Fibroblast of skin of back (primary cell): ENCODE measurements around the gene GTF2H1.
"Not testable (repeated sequence)": the region's sequence is repeated elsewhere in the genome, so short reads cannot be mapped to it uniquely, and the experiment has no call there.

ENCODE experiments used
- DNase-seq: peaks from one replicate; pipeline ENCODE4 v3.0.0-alpha.2; 2013

The GTF2H1 gene

GRCh38 chr11:18319914-18320313 lies 2.5 kb upstream of the GTF2H1 start:
- no peak for DNase-seq

DNA sequence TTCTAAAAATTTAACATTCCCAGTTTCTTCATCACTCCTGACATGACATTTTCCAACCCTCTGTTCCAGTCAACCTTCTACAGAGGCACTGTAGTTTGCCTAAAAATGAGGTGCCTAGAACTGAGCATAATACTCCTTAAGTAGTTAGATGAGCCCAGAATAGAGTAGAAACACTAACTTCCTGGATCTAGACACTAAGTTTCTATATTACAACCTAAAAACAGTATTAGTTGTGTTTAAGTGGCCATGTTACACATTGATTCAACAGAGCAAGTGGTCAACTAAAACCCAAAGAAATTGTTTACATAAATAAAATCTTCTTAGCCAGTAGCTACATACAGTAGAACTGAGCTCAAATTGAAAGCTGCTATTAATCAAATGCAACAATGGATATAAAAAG lies 1.8 kb upstream of the GTF2H1 start:
- DNase-seq = no peak

- no peak for DNase-seq
Measured at GRCh38 chr11:18321578-18321968, 794 bp upstream of the GTF2H1 start.

GRCh38 chr11:18322818-18323570 lies 627 bp downstream of the GTF2H1 start:
- DNase-seq = peak; percentile 16

GRCh38 chr11:18323881-18324280 lies 1.5 kb downstream of the GTF2H1 start:
- not testable (repeated sequence) for DNase-seq

DNA sequence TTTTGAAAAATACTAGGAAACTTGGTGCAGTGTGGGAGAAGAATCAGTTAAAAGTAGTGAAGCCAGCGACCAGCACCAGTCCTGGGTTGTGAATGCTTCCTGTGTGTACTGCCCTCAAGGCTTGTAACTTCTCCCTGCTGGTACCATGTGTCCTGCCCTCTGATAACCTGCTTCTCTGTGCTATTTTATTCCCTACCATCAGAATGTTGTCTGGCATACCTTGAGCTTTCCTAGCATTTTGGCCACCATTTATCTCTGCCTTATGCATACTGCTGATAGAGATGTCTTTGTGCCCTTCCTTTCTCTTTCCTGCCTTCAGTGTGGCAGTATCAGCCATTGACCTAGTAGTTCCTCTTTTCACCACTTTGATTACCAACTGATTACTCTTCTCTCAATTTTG lies 2.0 kb downstream of the GTF2H1 start:
- no peak for DNase-seq

DNA sequence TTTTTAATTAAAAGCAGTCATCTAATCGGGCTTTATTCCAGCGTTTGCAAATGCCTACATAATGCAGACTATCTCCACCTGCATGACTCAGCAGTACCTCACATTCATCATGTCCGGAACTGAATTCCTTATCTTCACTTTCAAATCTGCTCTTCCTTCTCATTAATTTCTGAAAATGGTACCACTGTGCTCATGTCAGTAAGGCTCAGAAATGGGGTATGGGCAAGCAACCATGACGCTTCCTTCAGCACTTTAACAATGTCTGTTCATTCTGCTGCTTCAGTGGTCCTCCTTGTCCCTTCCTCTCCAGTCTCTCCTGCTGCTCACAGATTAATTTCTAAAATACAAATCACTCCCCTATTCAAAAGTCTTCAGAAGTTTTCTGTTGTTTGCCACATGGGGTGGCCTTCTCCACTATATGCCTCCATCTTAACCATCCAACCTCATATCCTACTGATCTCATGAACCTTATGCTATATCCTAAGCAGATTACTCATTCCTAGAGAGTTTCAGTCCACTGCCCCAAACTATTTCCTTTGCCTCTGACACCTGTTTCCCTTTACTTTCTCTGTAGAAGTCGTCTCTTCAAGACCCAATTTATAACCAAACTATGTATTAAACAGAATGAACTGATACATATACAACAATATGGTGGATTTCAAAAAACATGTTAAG lies 7.0 kb downstream of the GTF2H1 start:
- DNase-seq = no peak

DNA sequence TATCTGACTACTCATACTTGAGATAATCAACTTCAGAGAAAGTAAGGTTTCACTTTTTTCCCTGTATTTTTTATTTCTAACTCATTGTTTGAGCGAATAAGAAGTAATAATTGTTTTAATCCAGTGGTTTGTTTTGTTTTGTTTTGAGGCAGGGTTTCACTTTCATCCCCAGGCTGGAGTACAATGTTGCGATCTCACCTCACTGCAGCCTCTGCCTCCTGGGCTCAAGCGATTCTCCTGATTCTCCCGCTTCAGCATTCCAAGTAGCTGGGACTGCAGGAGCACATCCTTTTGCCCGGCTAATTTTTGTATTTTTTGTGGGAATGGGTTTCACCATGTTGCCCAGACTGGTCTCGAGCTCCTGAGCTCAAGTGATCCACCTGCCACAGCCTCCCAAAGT lies 8.6 kb downstream of the GTF2H1 start:
- DNase-seq = no peak

DNA sequence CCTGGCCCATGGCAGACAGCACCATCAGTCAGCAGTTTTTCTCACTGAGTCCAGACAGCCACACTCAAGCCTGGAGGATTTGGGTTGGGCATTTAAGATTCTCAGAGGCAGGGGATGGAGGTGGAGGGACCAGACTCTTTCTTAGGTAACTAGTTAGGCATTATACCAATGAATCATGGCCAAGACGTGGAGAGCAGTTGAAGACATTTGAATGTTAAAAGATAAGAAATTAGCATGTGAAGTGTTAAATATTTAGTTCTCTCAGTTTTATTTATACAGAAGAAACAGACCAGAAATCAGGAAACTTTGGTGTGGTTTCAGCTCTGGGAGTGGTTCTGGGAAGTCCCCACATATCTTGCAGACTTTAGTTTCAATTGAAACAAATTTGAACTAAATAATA lies 9.9 kb downstream of the GTF2H1 start:
- no peak for DNase-seq

DNA sequence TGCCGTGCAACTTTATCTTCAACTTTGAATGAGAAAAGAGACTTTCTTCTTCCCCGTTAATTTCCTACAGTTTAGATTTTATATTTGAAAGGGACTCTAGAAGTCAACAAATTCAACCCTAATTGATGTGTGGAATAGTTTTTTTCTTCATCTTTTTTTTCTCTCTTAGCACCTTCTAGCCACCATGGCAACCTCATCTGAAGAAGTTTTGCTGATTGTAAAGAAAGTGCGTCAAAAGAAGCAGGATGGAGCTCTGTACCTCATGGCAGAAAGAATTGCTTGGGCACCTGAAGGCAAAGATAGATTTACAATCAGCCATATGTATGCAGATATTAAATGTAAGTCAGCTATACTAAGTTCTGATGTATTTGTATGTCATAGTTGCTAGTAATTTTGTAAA lies 10.5 kb downstream of the GTF2H1 start:
- no peak for DNase-seq

- DNase-seq = peak; percentile 85
Measured at GRCh38 chr11:18347471-18348125, 25.2 kb downstream of the GTF2H1 start.

DNA sequence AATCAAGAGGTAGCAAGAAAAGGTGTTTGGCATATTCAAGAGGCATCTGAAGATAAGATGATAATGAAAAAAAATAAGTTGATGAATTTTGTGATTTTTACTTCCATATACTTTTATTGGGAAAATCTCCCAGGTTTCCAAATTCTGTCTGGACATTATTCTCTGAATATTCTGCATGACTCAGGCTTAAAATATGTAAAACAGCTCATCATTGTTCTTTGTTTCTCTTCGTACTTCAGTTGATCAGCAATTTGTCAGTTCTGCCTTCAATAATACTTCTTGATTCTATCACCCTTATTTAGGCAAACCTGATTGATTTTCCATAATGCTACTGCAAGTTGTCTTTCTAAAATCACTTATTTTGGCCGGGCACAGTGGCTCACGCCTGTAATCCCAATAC lies 30.2 kb downstream of the GTF2H1 start:
- peak; percentile 49 for DNase-seq

- no peak for DNase-seq
Measured at GRCh38 chr11:18358646-18359045, 36.3 kb downstream of the GTF2H1 start.

DNA sequence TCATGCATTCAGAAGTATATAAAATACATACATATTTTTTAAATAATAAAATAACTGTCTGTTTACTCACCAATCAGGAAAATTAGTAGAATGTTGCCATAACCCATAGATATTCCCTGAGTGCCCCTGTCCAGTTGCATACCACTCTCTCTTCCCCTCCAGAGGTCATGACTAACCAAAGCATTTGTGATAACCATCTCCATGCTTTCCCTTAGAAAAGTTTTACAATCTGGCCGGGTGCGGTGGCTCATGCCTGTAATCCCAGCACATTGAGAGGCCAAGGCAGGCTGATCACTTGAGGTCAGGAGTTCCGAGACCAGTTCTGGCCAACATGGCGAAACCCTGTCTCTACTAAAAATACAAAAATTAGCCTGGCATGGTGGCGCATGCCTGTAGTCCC lies 38.8 kb downstream of the GTF2H1 start:
- DNase-seq = no peak

DNA sequence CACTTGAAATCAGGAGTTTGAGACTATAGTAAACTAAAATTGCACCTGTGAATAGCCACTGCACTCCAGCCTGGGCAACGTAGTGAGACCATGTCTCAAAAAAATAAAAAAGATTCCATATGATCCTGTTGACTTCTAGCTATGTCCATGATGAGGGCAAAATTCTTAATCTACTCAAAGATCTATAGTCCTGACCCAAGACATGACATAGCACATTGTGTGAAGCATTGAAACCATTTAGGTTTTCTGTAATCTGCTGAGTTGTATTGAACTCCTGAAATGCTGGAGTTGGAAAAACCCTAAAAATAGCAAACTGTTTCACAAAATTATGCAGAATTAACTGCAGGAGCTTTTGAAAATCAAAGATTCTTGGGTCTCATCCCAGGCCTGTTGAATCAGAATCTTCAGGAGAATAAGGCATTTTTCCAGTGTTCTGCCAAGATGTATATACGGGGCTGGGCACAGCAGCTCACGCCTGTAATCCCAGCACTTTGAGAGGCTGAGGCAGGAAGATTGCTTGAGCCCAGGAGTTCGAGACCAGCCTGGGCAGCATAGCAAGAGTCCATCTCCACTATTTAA lies 42.2 kb downstream of the GTF2H1 start:
- DNase-seq = no peak

DNA sequence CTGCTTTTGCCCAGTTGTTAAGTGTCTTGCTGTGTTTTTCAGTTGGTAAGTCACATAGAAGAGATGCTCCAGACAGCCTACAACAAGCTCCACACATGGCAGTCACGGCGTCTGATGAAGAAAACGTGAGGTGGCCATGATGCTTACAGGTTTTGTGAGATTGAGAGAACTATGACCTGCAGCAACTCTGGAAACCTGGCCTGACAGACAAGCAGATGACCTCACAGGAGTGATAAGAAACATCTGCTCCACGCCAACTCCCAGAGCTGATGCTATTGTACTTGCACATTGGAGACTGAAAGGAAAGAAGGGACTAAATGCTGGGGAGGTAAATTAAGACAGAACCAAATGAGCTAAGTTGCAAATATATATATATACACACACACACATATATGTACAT lies 43.4 kb downstream of the GTF2H1 start:
- no peak for DNase-seq

DNA sequence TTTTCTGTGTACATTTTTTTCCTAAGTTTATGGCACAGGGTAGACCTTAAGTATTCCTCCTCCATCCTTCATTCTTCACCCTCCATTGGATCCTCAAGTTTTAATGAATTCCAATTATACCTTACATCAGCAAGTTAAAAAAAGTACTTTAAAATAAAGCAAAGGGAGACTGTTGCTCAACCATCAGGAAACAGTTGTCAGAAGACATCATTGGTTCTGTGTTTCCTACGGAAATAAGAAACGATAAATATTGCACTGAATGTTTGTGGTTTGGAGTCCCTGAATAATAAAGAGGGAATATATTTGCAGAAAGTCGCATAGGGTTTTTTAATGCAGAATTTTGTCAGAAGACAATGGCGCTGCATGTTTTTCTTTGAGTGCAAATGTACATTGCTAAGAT lies 43.9 kb downstream of the GTF2H1 start:
- no peak for DNase-seq

- peak; percentile 43 for DNase-seq
Measured at GRCh38 chr11:18367431-18367830, 45.1 kb downstream of the GTF2H1 start.

DNA sequence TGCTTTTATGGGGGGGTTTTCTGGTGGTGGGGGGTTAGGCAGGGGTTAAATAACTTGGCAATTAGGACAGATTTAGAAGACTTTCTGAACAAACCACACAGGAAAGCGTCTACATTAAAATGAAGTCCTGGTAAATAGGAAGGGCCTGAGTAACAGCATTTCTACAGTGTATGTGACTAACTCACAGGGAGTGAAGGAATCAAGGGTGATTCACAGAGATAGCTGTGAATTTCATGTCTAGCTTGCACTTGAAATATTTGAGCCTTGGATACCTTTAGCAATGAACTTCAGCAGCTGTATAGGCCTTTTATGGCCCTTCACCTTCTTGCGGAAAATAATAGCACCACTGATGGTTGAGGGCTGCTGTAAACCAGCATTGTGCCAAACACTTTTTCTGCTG lies 45.9 kb downstream of the GTF2H1 start:
- DNase-seq = peak; percentile 62

DNA sequence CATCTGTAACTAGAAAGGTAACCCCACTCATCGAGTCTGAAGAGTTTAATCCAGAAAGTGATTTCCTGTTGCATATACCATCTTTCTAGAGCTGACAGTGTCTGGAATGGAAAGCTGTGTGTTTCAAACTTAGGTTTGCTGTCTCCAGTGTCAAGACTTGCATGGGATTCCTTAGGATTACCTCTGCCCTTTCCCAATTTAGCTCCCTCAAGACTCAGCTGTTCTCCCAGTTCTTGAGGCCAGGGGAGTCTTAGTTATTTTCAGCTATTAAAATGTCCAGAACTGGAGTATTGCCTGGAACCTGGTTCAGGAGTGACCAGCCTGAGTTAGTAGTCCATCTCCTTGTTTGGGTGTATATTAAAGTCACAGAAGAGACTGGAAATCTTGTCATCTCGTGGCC lies 47.0 kb downstream of the GTF2H1 start:
- no peak for DNase-seq

DNA sequence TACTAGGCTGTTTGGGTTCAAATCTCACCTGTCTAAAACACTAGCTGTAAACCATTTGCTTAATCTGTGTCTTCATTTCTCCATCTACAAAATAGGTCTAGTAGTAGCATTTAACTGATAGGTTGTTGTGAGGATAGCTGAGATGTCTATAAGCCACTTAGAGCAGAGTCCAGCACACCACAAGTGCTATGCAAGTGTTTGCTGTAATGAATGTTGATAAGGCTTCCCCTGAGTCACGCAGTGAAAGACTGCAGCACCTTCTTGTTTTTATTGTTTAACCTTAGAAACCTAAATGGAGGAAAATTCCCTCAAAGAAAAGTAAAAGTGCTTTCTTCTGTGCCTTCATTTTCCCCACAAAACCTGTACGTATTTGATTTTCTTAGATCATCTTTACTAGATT lies 48.9 kb downstream of the GTF2H1 start:
- no peak for DNase-seq

GRCh38 chr11:18372201-18372600 lies 49.8 kb downstream of the GTF2H1 start:
- no peak for DNase-seq

DNA sequence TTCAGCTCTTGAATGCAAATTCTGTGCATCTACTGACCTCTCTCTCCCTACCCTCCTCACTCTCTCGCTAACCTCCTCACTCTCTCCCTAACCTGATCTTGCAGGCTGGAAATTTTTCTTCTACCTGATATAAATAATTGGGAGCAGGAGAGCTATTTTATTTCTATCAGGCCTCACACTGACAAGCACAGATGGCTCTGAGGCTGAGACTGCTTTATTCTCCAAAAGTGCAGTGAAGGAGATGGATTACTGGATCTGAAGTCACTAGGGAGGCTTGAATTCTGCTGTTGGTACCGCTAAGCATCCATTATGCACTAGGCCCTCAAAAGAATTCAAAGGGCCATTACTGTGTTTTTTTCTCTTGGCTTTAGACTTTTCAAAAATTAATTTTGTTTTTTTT lies 52.6 kb downstream of the GTF2H1 start:
- no peak for DNase-seq

DNA sequence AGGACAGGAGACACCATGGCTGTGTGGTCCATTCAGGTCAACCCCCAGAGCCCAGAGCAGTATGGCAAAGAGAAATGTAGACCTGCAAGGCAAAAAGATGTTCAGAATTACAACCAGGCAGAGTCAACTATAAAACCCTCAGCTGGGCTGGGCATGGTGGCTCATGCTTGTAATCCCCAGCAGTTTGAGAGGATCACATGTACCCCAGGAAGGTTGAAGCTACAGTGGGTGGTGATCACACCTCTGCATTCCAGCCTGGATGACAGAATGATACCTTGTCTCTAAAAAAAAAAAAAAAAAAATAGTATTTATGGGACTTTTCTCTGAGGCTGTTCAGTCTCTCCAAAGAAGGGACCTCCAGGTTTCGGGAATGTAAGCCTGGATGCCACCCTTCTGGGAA lies 53.6 kb downstream of the GTF2H1 start:
- DNase-seq = no peak
